HG03342 (cell line): ENCODE data around the gene PSG7.
"Not testable (repeated sequence)": the region's sequence is repeated elsewhere in the genome, so short reads cannot be mapped to it uniquely, and the experiment has no call there.

Experiments
- ATAC-seq: cut with Tn5 transposase; IDR thresholded peaks from one replicate; pipeline ENCODE4 v1.9.1; 2021; ENCODE audit warnings: mild to moderate bottlenecking, moderate library complexity; ENCODE audit not compliant: unreplicated experiment

Gene PSG7

DNA sequence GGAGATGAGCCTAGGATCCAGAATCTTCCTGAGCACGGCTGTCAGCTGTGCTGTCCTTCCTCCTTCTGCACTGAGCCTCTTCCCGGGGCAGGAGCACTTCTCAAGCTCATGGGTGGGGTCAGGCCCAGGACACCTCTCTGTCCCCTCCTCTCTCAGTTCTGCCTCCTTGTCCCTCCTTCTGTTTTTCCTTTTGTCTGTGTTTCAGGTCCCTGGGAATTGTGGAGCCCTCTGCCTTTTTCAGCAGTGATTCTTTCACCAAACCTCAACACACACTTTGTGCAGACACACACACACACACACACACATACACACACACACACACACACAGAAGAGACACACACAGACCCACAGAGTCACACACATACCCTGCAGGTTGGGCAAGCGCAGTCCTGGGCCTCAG lies at the start of gene PSG7:
Gene PSG7 (minus strand): TSS at position 101 of the 400 bp plus-strand sequence. CDS start 131 bp downstream, outside the sequence.
- ATAC-seq: not testable (repeated sequence)

GRCh38 chr19:42985588-42985987 lies 48.6 kb upstream of the PSG7 start:
- ATAC-seq: no peak

- ATAC-seq: not testable (repeated sequence)
Observed at GRCh38 chr19:42982111-42982510, 45.1 kb upstream of the PSG7 start.

DNA sequence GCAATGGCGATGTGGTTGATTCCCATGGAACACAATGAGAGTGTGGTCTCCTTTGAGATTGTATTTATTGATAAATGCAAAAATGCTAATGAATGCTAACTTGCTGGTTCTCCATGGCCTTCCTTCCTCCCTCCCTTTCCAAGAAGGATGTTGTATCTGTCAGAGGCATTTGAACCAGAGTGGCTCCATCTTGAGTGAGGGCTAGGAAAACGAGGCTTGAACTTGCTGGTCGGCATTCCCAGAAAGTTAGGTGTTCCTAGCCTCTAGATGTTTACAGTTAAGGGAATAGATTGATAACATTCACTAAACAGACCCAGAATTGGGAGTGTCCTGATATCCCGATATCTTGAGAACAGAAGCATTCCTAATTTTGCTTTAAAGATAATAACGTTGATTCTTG lies 34.4 kb upstream of the PSG7 start:
- not testable (repeated sequence) for ATAC-seq

- no peak for ATAC-seq
Observed at GRCh38 chr19:42965176-42965575, 28.2 kb upstream of the PSG7 start.

GRCh38 chr19:42961119-42961518 lies 24.1 kb upstream of the PSG7 start:
- no peak for ATAC-seq

DNA sequence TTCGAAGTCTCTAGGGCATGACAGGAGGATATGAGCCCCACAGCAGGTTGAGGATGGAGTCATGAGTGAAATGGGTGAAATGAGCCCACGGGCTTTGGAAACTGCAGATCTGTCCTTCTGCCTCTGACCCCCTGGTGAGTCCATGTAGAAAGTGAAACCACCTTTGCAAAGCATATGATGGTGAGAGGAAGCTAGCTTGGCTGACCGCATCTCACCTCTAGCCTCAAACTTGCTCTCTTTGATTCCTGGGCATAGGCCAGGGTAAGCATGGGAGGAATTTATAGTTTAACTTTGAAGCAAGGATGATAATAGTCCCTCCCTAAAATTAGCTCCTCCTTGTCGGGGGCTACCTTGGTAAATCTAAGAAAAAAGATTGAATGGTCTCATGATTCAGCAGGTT lies 15.1 kb upstream of the PSG7 start:
- not testable (repeated sequence) for ATAC-seq

GRCh38 chr19:42951476-42951875 lies 14.5 kb upstream of the PSG7 start:
- ATAC-seq: not testable (repeated sequence)

DNA sequence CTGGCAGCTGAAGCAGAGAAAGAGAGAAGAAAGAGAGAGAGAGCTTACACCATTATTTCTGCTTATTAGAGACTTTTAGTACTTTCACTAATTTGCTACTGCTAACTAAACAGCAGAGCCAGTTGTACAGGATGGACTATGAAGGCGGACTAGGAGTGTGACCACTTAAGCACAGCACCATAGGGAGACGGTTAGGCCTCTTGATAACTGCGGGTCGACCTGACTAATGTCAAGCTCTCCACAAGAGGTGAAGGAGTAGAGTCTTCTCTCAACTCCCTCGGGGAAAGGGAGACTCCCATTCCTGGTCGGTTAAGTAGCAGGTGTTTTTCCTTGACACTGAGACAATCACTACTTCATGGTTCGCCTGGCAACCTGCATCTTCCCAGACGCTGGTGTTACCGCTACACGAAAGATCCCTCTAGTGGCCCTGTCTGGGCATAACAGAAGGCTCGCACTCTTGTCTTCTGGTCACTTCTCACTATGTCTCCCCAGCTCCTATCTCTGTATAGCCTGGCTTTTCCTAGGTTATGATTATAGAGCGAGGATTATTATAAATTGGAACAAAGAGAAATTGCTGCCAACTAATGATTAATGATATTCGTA lies 5.3 kb upstream of the PSG7 start:
- no peak for ATAC-seq

DNA sequence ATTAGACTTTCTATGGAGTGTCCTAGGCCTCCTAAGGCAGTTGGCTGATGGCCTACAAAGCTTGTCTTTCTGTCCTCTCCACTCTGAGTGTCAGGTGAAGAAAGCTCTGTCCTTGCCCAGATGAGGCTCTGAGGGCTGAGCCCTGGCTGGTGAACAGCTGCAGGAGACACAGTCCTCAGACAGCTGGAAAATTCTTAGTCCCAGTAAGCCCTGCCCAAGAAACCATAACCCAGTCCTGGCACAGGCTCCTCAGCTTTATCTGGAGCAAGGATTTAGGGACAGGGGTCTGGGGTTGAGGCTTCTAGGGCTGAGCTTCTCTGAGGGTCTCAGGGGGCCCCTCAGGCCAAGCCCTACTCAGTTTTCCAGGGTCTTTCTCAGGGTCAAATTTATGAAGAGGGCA lies 2.3 kb downstream of the PSG7 start:
- not testable (repeated sequence) for ATAC-seq

DNA sequence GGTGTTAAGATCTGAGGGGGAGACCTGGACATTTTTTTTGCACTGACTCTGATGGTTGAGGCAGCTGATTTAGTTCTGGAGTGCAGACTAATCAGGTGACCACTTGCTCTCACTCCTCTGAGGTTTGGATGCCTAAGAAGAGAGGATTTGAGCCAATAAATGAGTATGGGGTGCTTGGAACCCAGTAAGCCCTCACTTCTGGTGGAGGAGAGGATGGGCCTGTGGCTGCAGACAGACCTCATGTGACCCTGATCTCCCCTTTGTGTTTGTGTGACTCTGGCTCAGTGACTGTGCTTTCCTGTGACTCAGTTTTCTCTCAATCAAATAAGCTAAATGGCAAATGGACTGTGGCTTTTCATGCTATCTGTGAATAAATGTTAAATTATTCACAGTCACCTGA lies 2.8 kb downstream of the PSG7 start:
- ATAC-seq: not testable (repeated sequence)

DNA sequence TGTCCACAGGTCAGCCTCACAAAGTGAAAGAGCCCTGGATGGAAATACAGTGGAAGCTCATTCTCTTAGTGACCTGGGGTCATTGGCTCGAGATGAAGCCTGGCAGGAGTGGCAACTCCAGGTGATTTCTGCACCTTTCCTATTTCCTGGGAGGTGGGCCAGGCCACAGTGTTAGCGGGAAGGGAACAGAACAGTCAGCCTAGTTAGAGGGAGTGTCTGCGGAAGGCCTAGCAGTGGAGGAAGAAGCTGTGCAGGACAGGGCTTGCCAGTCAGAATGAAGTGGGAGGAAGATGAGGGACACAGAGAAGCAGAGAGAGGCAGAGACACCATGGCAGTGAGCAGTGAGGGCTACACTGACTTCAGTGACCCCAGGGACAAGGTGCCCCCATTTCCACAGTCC lies 3.6 kb downstream of the PSG7 start:
- ATAC-seq: not testable (repeated sequence)

DNA sequence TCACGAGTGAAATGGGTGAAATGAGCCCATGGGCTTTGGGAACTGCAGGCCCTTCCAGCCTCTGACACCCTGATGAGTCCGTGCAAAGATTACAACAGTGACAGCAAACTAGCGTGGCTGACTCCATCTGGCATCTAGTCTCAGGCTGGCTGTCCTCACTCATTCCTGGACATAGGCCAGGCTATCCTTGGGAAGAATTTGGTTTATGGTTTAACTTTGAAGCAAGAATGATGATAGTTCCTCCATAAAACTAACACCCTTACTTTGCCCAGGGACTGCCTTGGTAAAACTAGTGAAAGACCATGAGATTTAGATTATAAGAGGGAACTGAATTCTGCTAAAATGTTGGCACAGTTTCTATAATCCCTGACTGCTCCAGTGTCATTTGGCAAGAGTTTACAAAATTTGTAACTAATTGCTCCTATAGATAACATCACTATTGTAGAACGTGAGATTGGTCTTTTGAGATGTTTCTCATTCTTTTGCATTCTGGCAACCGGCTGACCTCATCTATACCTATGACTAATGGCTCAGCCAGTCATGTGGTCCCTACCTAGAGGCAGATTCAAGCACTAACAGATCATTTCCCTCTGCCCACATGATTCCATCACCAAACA lies 4.4 kb downstream of the PSG7 start:
- ATAC-seq: not testable (repeated sequence)

GRCh38 chr19:42930214-42930613 lies 6.8 kb downstream of the PSG7 start:
- not testable (repeated sequence) for ATAC-seq

DNA sequence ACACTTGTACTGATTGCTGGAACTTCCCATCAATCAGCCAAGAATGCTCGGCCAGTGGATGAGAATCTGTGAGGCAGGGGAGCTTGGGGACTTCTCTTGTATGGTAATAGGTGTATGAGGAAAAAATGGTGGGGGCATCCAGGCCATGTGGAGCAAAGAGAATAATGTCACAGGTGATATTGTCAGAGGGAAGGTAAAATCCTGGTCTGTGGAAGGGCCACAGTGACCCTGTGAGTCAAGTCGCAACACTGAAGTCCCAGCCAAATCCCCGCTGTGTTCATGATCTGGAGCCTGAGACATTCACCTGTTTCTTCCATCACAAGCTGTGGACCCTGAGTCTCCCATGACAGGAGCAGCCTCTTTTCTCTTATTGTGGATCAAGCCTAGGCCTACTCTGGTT lies 8.1 kb downstream of the PSG7 start:
- no peak for ATAC-seq

GRCh38 chr19:42926781-42927180 lies 10.2 kb downstream of the PSG7 start:
- no peak for ATAC-seq

DNA sequence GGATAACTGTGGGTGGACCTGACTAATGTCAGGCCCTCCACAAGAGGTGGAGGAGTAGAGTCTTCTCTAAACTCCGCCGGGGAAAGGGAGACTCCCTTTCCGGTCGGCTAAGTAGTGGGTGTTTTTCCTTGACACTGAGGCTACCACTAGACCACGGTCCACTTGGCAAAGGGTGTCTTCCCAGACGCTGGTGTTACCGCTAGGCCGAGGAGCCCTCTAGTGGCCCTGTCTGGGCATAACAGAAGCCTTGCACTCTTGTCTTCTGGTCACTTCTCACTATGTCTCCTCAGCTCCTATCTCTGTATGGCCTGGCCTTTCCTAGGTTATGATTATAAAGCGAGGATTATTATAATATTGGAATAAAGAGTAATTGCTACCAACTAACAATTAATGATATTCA lies 13.9 kb downstream of the PSG7 start:
- ATAC-seq: not testable (repeated sequence)

- ATAC-seq: not testable (repeated sequence)
Observed at GRCh38 chr19:42920971-42921370, 16.0 kb downstream of the PSG7 start.

- ATAC-seq: no peak
Observed at GRCh38 chr19:42919757-42920079, 17.3 kb downstream of the PSG7 start.

- not testable (repeated sequence) for ATAC-seq
Observed at GRCh38 chr19:42919070-42919756, 17.8 kb downstream of the PSG7 start.

GRCh38 chr19:42918377-42919069 lies 18.5 kb downstream of the PSG7 start:
- not testable (repeated sequence) for ATAC-seq

DNA sequence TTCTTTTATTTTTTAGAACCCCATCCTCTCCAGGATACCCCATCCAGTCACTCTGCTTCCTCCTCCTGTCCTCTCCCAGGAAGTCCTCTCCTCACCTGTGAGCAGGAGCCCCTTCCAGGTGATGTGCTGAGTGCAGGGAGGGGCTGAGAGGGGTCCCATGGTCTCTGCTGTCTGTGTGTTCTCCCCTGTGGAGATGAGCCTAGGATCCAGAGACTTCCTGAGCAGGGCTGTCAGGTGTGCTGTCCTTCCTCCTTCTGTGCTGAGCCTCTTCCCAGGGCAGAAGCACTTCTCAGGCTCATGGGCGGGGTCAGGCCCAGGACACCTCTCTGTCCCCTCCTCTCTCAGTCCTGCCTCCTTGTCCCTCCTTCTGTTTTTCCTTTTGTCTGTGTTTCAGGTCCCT lies 19.4 kb downstream of the PSG7 start, which contains the start of gene PSG6:
Gene PSG6 (minus strand): TSS at position 261 of the 400 bp plus-strand sequence. CDS start 102 bp downstream, at position 159.
- ATAC-seq: not testable (repeated sequence)
